Stimulated activated CD4-positive, alpha-beta T cell treated with anti-CD3 and anti-CD28 coated beads, Interleukin-12 subunit alpha, Interleukin-12 subunit beta, amount 100 ng/mL, for 48 hours (primary cell): ENCODE measurements around the gene PLXNB3.

Experiments used
- DNase-seq, 3 donors: peaks; one replicate each; pipeline ENCODE4 v3.0.0-alpha.2; 2020; ENCODE audit warnings: low read depth in 2 of 3, low spot score in 1 of 3

The PLXNB3 gene

DNA sequence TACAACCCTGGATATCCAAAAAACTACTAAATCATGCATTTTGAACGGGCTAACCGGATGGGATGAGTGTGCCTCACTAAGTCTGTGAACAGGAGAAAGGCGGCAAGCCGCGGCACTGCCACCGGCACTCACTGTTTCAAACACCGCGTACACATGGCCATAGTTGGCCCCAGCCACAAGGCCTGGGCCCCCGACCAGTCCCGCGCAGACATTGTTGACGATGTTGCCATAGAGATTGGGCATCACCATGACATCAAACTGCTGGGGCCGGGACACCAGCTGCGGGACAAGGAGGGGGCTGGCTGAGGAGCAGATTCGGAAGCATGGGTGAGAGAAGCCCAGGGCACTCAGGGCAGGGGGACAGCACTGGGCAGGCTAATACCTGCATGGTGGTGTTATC is 22.6 kb downstream of the PLXNB3 start:
- no peak for DNase-seq

DNA sequence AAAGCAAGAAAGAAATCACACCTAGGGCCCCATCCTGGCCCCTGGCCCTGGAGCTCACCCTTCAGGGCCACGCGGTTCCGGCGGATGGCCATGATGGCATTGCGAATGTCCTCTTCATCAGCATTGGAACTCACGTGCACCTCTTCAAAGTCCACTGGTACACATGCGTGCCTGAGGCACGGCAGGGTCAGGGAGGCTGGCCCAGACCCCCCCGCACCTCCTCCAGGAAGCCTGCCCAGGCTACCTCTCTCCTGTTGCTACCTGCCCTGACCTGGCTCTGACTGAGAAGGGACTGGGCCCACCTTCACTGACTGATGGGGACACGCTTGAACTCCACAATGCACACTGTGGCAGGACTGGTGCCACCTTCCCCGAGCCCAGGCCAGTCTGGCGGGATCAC is 25.6 kb downstream of the PLXNB3 start:
- DNase-seq: no peak

DNA sequence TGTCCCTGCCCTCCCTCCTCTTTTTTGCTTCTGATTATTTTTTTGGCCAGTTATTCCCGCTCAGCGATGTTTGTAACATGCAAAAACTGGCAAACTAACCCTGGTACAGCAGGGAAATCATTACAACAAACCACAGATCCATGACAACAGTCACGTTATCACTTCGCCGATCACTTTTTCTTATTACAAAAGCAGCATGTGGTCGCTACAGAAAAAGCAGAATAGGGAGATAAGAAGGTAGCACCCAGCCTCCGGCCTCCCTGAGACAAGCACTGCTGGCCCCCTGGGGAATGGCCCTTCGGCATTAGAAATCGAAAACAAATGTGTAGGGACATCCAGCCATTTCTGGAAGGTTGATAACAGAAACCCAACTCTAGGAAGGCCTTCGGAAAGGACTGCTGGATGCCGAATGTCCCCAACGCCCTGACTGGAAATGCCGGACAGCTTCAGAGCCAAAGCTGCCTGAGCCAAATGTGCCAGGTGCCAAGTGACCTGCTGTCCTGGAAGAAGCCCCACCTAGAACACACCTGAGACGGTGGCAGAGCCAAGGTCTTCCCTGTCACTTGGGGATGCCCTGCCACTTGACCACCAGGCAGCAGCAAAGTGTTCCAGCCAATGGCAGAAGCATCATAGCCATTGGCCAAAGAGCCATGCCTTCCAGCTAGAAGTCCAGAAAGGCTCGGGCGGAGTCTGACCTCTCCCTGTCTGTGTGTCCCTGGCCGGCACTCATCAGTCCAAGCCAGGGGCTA is 27.2 kb downstream of the PLXNB3 start:
- no peak for DNase-seq

DNA sequence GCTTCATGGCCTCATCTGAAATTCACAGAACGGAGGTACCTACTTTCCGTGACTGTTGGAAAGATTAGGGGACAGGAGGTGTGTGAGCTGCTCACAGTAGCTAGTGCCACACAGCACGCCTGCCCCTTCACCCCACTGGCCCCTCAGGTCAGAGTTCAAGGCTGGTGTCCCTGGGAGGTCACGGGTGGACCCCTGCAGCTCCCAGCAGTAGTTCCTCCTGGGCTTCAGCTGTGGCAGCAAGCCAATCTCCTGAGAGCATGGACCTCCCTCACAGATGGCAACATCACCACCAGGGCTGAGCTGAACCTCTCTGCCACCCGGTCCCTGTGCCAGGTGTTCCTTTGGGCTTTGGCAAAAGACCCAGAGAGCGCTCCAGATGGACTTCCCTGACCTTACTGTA is 28.3 kb downstream of the PLXNB3 start:
- DNase-seq: no peak

DNA sequence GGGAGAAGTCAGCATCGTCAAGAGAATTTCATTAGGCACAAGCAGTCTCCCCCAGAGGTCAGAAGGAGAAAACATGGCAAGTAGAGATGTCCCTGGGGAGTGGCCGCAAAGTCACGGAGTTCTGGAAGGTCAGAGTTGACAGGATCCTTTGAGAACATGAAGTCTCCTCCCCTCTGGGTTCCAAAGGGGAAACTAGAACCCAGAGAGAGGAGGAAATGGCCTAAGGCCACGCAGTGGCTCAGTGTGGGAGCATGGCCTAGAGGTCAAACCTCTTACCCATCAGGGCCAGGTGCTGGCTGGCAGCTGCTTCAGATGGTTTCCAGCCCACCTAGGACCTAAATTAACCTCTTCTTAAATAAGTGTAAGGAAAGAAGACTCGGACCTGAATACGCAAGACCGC is 29.2 kb downstream of the PLXNB3 start:
- no peak for DNase-seq

DNA sequence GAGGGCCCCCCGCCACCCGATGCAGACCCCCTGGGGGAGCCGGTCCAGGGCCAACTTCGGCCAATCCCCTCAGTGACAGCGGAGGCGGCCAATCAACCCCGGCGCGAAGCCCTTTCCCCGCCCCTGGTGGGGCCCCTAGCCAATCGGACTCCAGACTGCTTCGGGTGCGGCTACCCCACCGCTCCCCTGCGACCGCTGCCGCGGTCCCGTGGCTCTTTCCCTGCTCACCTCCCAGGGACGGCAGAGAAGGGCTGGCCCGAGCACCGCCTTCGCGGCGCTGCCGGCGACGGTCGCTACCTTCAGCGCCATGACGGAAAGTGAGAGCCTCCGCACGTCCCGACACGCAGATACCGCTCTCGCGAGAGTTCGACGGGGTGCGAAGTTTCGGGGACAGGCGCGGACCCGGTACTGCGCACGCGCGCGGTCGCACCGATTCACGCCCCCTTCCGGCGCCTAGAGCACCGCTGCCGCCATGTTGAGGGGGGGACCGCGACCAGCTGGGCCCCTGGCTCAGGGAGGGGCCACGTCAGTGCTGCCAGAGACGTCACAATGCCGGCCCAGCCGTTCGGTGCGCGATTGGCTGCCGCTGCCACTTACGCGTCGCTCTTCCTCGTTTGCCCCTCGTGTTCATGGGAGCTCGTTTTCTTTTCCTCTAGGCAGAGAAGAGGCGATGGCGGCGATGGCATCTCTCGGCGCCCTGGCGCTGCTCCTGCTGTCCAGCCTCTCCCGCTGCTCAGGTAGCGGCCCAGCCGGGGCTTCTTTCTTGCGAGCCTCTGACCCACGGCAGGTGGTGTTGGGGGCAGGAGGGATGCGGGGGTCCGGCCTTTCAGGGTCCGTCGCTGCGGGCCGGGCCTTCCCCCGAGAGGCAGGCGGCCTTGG is 30.2 kb downstream of the PLXNB3 start, which contains the start of the genes IDH3G and SSR4:
IDH3G (minus strand) TSS at position 358 of the 879 bp plus-strand sequence; CDS start at position 309, 49 bp downstream.
SSR4 (plus strand) TSS at position 651 of the 879 bp plus-strand sequence; CDS start at position 671, 20 bp downstream.
- peak; percentile 80 to 88 (median 87) for DNase-seq

DNA sequence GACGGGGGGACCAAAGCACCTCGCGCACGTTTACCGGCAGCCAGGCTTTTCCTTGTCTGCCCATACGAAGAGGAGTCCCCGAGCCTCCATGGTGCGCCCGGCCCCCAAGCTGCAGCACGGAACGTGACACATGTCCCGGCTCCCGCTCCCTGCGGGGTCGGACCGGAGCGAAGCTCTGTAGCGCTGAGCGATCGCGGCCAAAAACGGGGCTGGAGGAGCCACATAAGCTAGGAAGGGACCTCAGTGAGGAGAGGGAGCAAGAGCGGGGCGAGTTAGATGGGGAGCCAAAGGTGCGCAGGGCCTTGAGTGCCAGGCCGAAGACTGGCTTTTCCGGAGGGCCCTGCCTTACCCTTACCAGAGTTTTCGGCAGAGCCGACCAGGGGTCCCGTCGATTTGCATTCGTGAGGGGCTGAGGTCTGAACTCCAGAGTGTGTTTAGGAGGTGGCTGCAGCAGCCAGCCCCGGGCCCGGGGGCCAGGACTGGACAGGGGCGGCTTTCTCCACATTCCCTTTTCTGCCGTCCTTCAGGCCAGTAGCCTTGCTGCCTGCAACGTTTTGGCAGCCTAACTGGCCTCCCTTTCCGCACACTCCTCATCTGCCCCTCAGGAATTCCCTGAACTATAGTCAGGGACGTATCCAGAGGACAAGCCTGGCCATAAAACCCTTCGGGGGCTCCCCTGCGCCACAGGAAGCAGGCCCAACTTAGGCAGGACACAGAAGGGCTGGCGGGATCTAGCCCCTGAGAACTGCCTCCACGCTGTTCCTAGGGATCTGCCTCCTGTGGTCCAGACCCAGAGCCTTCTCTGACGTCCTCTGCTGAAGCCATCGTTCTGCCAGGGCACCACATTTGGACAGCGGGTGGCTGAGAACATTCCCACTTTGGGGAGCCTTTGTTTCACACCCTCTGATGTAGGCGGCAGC is 31.1 kb downstream of the PLXNB3 start:
- no peak for DNase-seq

DNA sequence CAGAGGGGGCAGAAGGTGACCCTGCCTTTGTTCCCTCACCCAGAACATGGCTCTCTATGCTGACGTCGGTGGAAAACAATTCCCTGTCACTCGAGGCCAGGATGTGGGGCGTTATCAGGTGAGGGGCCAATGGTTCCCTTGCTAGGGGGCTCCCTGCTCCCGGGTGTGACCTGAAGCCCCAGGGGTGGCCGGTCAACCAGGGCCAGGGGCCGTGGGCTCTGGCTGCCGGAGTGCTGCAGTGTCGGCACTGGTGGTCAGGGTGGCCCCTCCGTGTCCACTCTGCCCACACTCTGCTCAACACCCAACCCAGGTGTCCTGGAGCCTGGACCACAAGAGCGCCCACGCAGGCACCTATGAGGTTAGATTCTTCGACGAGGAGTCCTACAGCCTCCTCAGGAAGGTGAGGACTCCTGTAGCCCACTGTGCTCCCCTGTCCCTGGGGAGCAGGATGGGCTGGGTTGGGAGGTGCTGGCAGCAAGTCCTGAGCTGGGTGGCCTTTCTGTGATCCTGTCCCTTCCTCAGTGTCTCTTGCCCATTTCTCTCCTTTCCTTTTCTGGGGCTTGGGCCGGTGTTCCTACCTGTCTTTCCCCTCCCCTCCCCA is 33.5 kb downstream of the PLXNB3 start:
- no peak for DNase-seq

DNA sequence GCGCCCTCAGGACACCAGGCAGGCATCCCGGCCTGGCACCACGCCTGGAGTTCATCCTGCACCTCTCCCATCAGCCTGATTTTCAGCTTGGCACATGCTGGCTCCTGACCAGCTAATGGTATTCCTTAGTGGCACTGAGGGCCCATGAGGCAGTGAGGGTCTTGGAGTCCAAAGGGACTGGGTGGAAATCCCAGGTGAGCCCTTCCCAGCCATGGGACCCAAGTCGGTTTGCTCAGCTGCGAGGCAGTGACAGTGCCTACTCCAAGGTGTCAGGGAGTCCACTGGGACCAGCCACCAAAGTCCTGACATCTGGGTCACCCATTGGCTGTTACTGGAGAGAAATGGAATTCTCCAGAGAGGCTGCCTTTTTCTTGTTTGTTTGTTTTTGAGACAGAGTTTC is 35.3 kb downstream of the PLXNB3 start:
- no peak for DNase-seq

DNA sequence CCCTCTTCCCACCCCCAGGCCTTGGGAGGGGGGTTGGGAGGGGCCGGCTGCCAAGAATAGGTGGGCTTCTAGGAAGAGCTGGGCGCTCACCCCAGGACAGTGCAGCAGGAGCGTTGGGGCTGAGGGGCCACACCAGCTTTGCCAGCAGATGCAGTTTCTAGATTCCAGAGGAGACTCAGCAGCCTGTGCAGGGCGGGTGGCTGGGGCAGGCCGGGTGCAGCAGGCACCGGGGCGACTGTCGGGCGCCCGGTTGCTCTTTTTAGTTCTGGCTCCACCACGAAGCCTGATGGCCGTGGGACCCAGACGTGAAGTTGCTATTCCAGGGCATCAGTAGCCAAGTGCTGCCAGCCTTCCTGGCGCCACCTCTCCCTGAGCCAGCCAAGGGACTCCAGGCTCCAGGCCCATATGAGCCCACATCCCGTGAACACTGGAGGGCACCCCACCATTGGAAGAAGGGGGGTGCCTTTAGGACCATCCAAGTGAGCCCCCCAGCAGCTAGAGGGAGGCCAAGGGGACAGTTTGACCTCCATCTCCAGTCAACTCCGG is 36.2 kb downstream of the PLXNB3 start:
- DNase-seq: no peak

DNA sequence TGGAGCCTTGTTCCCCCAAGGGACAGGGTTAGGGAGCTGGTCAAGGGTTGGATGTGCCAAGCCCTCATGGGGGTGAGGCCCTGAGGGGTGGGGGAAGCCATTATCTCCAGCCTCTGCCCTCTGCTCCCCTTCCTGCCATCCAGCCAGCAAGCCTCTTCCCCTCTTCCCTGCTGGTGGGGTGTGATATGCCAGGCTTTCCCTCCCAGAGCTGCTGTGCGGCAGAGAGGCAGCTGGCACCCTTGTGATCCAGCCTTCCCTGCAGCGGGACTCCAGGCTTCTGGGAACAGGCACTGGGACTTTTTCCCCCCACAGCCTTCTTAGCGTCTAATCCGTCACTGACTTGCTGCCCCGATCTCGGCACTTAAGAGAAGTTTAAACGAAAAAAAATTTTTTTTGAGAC is 36.7 kb downstream of the PLXNB3 start:
- DNase-seq: no peak

DNA sequence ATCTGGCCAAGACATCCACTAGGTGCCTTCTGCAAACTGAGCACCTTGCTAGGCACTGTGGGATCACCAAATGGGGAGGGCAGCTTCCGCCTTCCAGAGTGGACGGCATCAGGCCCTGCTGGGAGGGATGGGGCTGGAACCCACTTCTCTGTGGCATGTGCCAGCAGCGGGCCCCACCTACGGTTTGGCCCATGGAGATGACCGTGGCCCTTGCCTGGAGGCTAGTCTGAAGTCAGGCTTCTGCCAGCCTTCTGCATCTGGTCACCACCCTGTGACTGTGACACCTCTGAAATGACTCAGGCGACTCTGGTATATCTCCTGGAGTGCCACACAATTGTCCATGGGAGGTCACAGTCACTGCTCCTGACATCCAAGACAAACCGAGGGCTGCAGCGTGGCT is 37.6 kb downstream of the PLXNB3 start:
- no peak for DNase-seq

DNA sequence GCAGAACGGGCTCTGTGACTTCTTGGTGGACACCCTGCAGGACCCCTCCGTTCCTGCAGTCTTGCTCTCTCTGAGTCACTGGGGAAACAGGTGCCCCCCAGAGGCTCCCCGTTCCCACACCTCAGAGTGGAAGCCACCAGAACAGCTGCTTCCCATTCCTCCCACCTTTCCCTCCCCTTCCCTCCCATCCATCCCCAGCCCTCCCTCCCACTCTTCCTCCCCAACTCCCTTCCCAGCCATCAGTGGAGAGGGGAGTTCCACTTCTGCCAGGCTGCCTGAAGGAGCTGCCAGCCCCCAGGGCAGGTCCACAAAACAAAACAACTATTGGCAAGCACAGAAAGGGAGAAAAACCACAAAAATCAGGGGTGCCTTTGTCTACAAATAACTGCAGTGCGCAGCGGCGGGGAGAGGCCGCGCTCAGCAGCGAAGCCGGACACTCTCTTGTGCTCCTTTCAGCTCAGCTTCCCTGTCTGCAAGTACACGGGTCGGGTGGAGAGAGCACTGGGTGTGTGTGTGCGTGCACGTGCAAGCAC is 38.5 kb downstream of the PLXNB3 start:
- no peak for DNase-seq

DNA sequence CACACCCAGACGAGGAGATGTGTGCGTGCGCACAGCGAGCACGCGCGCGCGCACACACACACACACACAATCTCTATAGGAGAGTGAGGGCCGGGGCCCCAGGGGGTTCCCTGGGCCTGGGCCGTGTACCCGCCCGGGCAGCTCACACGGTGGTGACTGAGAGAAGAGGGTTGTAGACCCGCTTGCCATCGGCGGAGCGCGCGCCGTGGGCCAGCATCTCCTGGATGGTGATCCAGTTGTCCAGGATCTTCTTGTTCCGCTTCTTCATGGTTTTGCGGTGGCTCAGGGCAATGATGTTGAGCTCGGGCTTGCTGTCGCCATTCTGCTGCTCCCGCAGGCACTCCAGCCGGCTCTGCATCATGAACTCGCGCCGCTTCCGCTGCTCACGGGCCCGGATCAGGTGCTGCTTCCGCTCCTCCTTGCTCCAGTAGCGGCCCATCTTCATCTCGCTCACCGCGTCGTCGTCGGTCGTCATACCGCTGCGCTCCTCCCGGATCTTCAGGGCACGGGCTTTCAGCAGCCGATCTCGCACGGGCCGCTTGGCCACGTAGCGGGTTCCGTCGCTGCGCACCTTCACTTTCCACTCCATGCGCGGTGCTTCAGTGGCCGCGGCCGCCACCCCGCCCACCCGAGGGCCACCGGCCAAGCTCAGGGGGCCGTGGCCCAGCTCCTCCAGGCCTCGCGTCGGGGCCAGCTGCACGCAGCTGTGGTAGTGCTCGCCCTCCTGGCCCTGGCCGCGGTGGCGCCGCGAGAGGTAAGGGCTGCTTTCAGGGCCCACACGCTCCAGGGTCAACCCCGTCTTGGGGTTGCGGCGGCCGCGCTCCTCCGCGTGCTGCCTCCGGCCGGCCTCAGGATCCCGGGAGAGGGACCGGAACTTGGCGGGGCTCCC is 39.4 kb downstream of the PLXNB3 start:
- no peak for DNase-seq

DNA sequence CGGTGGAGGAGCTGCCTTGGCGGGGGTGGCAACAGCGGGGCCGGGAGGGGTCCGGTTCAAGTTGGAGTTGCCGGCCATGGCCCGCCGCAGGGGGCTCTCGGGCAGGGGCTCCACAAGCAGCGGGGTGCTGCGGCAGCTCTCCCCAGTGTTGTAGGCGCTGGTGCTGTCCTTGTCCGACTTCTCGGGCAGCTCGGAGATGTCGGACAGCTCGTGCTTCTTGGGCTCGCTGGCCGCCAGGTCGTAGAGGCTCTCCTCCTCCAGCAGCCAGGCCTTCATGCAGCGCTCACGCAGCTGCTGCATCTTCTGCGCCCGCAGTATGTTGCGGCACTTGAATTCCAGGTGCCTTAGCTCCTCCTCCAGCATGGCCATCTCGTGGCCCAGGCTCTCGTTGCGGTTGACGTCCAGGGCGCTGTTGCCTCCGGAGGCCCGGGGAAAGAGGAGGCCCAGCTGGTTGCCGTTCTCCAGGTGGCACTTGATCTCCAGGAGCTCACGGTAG is 40.1 kb downstream of the PLXNB3 start:
- no peak for DNase-seq

DNA sequence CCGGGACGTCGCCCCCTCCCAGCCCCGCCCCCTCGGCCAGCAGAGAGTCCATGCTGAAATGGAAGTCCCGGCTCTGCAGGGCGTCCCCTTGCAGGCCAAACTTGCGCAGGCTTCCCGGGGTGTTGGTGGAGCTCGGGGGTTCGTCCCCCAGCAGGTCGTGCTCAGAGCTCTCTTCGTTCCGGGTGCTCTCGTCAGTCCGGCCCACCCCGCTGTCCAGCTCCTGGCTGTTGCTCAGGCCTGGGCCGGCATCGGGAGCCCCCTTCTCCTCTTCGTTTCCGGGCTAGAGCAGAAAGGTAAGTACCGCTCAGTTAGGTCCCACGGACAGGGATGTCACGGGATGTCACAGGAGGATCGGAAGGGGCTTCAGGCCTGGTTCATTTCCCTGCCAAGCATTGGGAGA is 40.6 kb downstream of the PLXNB3 start:
- DNase-seq: no peak

DNA sequence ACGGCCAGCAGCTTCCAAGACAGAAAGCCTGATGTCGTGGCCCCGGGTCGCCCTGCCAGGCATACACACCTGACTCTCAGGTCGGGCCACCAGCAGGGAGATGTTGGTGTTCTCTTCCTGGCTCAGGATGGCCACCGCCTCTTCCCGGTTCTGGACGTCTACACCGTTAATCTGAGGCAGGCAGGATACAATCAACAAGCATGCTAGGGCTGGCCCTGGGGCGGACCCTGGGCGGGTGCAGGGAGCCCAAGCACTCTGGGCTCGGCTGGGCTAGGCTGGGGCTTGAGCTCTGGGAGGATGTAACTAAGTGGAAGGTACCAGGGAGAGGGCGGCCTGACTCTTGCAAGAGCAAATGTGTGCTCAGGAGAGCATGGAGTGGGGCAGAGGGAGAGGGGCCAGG is 41.4 kb downstream of the PLXNB3 start:
- no peak for DNase-seq

DNA sequence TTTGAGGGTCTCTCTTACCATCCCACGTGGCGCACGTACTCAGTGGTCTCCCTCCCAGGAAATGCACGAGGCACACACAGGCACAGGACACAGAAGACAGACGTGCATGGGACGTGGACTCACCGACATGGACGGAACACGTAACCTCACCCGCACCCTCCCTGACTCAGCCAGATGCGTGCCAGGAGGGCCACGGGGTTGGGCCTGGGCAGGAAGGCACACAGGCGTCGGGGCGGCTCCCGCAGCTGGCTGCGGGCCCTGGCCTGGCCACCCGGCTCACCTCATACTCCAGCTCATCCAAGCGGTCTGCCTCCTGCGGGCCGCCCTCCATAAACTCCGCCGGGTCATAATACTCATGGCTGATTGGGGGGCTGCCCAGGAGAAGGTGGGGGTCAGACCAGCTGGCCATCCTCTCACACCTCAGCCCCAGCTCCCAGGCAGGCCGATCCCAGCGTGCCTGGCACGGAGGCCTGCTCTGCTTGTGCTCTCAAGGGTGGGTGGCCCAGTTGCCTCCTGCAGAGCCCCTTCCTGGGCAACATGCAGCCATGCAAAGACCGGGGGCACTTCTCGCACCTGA is 43.0 kb downstream of the PLXNB3 start:
- no peak for DNase-seq

DNA sequence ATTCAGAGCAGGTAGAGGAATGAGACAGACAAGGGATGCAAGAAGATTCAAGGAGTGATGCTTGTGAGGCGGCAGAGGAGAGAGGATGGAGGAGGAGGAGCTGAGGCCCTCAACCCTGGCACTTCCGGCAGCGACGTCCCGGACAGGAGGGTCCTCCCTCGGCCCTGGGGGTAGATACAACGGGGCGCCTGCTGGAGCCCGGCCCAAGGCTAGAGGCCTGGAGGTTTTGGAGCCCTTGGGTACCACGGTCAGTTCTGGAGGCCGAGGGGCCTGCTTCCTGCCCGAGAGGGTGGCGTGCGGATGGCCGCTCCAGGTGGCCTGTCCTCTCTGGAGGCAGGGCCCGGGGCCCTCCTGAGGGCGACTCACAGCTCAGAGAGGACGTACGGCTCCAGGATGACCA is 43.9 kb downstream of the PLXNB3 start:
- no peak for DNase-seq
